Lung (tissue), 12 donors: ENCODE measurements around the gene ACVR2B. TPM values are rescaled to one million over a fixed set of nuclear protein-coding genes. Genes with fewer than 3 reads are reported as not detected.

Source experiments
- ATAC-seq: fragments of 200-7000 bp; cut with Tn5 transposase; one replicate; pipeline ENCODE4 v1.9.1; 2020; ENCODE audit warnings: moderate number of reproducible peaks; ENCODE audit not compliant: insufficient read depth, low FRiP score
- DNase-seq, 3 donors: peaks; one replicate each; pipeline ENCODE4 v3.0.0-alpha.2; 2013 to 2017
- H3K27ac ChIP-seq, 2 donors: one replicate each; pipeline ENCODE4 v1.5.1; 2013; ENCODE audit warnings: mild to moderate bottlenecking in 2 of 2, moderate library complexity in 2 of 2, control low read depth in 1 of 2, inconsistent platforms in 1 of 2, low read depth in 1 of 2, low read length in 1 of 2
- H3K27me3 ChIP-seq, 3 donors: one replicate each; pipeline ENCODE4 v1.5.1; 2013; ENCODE audit warnings: low read length in 2 of 3; ENCODE audit not compliant: control insufficient read depth in 3 of 3, insufficient read depth in 3 of 3
- H3K36me3 ChIP-seq, 4 donors: one replicate each; pipeline ENCODE4 v1.5.1; 2013; ENCODE audit warnings: low read length in 4 of 4, mild to moderate bottlenecking in 1 of 4, moderate library complexity in 1 of 4; ENCODE audit not compliant: control insufficient read depth in 4 of 4, insufficient read depth in 4 of 4
- H3K4me1 ChIP-seq, 5 donors: one replicate each; pipeline ENCODE4 v1.5.1; 2013; ENCODE audit warnings: low read length in 5 of 5, mild to moderate bottlenecking in 2 of 5, moderate library complexity in 1 of 5; ENCODE audit not compliant: control insufficient read depth in 5 of 5, insufficient read depth in 5 of 5
- H3K4me3 ChIP-seq: one replicate; pipeline ENCODE4 v1.5.1; 2013; ENCODE audit warnings: mild to moderate bottlenecking, control low read depth, moderate library complexity
- H3K9ac ChIP-seq, 2 donors: one replicate each; pipeline ENCODE4 v1.5.1; 2013; ENCODE audit warnings: low read length in 2 of 2, control low read depth in 1 of 2; ENCODE audit not compliant: insufficient read depth in 1 of 2
- H3K9me3 ChIP-seq, 4 donors: one replicate each; pipeline ENCODE4 v1.5.1; 2013; ENCODE audit warnings: low read length in 3 of 4, mild to moderate bottlenecking in 1 of 4, moderate library complexity in 1 of 4; ENCODE audit not compliant: control insufficient read depth in 4 of 4, insufficient read depth in 3 of 4
- WGBS, 2 donors: extraction: QIAGEN DNeasy Blood & Tissue Kit; methylation state at CpG; one replicate each; pipeline ENCODE4 v1.1.7; 2013; 5-methylcytosine and 5-hydroxymethylcytosine counted together
- polyA plus RNA-seq, 2 donors: library from polyadenylated mRNA; stranded (reverse); fragments of 200-250 nt; gene quantifications; one replicate each; pipeline ENCODE4 v1.2.1, GENCODE V29; 2013
- total RNA-seq, 2 donors: library from RNA; depleted of rRNA in 1 of 2; stranded (reverse); fragments of >200 nt in 1 of 2; gene quantifications; one replicate each; pipeline ENCODE4 v1.2.1, GENCODE V29; 2014 to 2021
- TF ChIP-seq, protein P1 (sequence below): IDR thresholded peaks from 2 replicates; pipeline ENCODE4 v1.5.1; 2012; ENCODE audit warnings: mild to moderate bottlenecking; ENCODE audit errors: control extremely low read depth, extremely low read depth
- donor health status: control.
- donor health status: control.
- donor health status: Bipolar disorder and iron deficiency.
- donor health status: healthy.
- donor health status: DM: yes; HTN: yes; CAD: no.

The ACVR2B gene
- total and polyA plus RNA-seq, 4 donors: 0.80 to 16.0 (median 3.5) TPM

DNA sequence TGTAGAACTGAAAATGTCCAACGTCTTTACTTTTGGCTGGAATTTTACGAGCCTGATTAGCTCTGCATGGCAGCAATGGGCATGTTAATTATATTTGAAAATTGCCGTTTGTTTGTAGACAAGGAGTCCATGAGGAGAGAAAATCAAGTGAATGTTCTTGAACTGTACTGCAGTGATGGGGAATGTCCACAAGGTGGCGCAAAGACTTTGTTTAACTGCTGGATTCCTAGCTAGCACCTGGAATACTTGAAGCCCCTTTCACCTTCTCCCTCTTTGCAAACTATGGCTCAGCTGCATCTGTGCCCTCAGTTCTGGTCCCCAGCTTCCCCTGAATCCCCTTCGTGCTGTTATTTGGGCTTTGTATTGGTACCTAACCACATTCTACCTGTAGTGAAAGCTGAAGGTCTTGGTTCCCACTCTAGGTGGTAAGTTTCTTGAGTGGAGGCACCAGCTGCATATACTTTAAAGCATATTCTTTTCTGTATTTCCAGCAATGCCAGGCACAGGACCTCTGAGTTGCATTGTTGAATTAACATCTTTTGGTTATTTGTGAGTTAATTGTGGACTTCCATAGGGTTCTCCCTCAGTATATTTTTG is 67.8 kb downstream of the ACVR2B start:
- no peak overlapping the region for H3K9ac ChIP-seq
- peaks cover 0 to 10% (median 0%) of the 10 kb centered on the region in 5 donors for H3K4me1 ChIP-seq
- peaks cover 4 to 33% (median 22%) of the 10 kb centered on the region in 4 donors for H3K36me3 ChIP-seq
- ATAC-seq (peak; percentile 47), DNase-seq (peak; percentile 75 to 84 (median 82))
- H3K27me3 ChIP-seq: no peaks in the 10 kb centered on the region
- no peak overlapping the region for H3K4me3 ChIP-seq
- 5 to 8% methylated on average over 5 of the region's 5 CpGs for WGBS, 2 donors
- H3K27ac ChIP-seq: no peak overlapping the region
- H3K9me3 ChIP-seq: no peaks in the 10 kb centered on the region
- TF ChIP-seq, protein P1, sequence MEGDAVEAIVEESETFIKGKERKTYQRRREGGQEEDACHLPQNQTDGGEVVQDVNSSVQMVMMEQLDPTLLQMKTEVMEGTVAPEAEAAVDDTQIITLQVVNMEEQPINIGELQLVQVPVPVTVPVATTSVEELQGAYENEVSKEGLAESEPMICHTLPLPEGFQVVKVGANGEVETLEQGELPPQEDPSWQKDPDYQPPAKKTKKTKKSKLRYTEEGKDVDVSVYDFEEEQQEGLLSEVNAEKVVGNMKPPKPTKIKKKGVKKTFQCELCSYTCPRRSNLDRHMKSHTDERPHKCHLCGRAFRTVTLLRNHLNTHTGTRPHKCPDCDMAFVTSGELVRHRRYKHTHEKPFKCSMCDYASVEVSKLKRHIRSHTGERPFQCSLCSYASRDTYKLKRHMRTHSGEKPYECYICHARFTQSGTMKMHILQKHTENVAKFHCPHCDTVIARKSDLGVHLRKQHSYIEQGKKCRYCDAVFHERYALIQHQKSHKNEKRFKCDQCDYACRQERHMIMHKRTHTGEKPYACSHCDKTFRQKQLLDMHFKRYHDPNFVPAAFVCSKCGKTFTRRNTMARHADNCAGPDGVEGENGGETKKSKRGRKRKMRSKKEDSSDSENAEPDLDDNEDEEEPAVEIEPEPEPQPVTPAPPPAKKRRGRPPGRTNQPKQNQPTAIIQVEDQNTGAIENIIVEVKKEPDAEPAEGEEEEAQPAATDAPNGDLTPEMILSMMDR: peak; percentile 86

DNA sequence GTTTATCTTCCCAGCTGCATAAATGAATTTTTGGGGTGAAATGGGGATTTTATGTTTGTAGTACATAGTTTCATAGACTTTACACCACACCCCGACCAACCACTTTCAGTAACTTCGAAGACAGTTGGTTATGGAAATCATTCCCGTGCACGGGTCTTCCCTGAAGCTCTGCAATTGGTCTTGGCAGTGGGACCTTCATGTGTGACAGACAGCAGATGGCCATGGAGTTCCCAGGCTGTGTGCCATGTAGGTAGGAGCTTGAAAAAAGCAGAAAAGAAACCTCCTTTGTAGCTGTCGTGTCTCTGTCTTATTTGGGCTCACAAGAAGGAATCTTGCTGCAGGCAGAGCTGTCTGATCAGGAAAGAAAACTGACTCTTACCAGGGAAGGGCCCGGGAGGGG is 68.3 kb downstream of the ACVR2B start:
- no peak overlapping the region for H3K9ac ChIP-seq
- peaks cover 0 to 10% (median 0%) of the 10 kb centered on the region in 5 donors for H3K4me1 ChIP-seq
- no peak overlapping the region for H3K27ac ChIP-seq
- DNase-seq (no peak), ATAC-seq (no peak)
- H3K4me3 ChIP-seq: no peak overlapping the region
- no peaks in the 10 kb centered on the region for H3K27me3 ChIP-seq
- peaks cover 4 to 30% (median 22%) of the 10 kb centered on the region in 4 donors for H3K36me3 ChIP-seq
- TF ChIP-seq, protein P1: no peak
- 94 to 97% methylated on average over 6 of the region's 6 CpGs for WGBS, 2 donors
- H3K9me3 ChIP-seq: no peaks in the 10 kb centered on the region

DNA sequence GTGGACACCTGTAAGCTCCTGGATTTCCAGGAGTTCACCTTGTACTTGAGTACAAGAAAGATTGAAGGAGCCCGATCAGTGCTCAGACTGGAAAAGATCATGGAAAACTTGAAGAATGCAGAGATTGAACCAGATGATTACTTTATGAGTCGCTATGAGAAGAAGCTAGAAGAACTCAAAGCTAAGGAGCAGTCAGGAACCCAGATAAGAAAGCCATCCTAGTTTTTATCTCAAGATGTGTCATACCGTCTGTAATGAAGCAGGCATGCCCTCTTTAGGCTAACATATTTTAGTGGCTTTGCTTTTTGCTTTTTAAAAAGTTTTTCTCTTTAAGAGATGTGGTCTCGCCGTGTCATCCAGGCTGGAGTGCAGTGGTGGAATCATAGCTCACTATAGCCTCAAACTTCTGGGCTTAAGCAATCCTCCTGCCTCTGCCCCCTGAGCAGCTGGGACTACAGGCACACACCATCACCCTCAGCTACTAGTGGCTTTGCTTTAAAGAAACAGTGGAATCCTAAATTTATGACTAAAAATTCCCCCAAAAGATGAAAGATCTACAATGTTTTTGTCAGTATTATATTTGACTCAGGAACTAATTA is 70.5 kb downstream of the ACVR2B start:
- ATAC-seq (no peak), DNase-seq (no peak)
- H3K4me3 ChIP-seq: no peak overlapping the region
- no peak overlapping the region for H3K9ac ChIP-seq
- peaks cover 0 to 6% (median 0%) of the 10 kb centered on the region in 5 donors for H3K4me1 ChIP-seq
- H3K27ac ChIP-seq: no peak overlapping the region
- no peaks in the 10 kb centered on the region for H3K27me3 ChIP-seq
- peaks cover 7 to 29% (median 24%) of the 10 kb centered on the region in 4 donors for H3K36me3 ChIP-seq
- WGBS, 2 donors: 93 to 94% methylated on average over 5 of the region's 5 CpGs
- no peaks in the 10 kb centered on the region for H3K9me3 ChIP-seq
- TF ChIP-seq, protein P1: no peak
